H1 (cell line): ENCODE results near the gene CHST2. TPM values are rescaled to one million over a fixed set of nuclear protein-coding genes. Genes with fewer than 3 reads are reported as not detected.

Experiments used
- SP2 ChIP-seq: IDR thresholded peaks from 2 replicates; pipeline ENCODE4 v1.6.1; 2012; ENCODE audit warnings: mild to moderate bottlenecking, low read length, inconsistent platforms
- TBP ChIP-seq: IDR thresholded peaks from 2 replicates; pipeline ENCODE4 v1.6.1; 2011; ENCODE audit warnings: low read depth, low read length, improper control_type of control experiment
- polyA plus RNA-seq, 7 experiments: library from polyadenylated mRNA; depleted of rRNA in 3 of 7; stranded (reverse) in 5 of 7; unstranded in 2 of 7; fragments of >200 nt in 5 of 7; fragments of 200-250 nt in 2 of 7; gene quantifications; 1 replicate in 5 of 7; 2 replicates in 1 of 7; 4 replicates in 1 of 7; pipeline versions ENCODE4 v1.2.1 to v1.2.3, GENCODE V29; 2011 to 2013; ENCODE audit warnings: missing spikeins in 2 of 7, mixed read lengths in 2 of 7
- total RNA-seq: library from RNA; stranded (reverse); fragmentation: NEBNext Ultra II Directional; extraction: Animal tissue kit (Norgen Biotek cat#: 25700); gene quantifications from 2 replicates; pipeline ENCODE4 v1.2.1, GENCODE V29; 2021
- TF ChIP-seq, protein P1 (sequence below), 3 experiments: IDR thresholded peaks; 1 replicate in 2 of 3; 2 replicates in 1 of 3; pipeline versions ENCODE4 v1.5.1 to v1.6.1; 2011; ENCODE audit warnings: low read length in 3 of 3, mild to moderate bottlenecking in 3 of 3, inconsistent platforms in 2 of 3, low read depth in 1 of 3, moderate library complexity in 1 of 3; ENCODE audit not compliant: insufficient read depth in 1 of 3; ENCODE audit errors: control extremely low read depth in 1 of 3

Gene CHST2
- total and polyA plus RNA-seq, 2 of the 8 experiments (the other 6 are each of a cell fraction or from before 2014, with no cell fraction given), result 3.2 to 15.1 TPM

- TF ChIP-seq, protein P1, sequence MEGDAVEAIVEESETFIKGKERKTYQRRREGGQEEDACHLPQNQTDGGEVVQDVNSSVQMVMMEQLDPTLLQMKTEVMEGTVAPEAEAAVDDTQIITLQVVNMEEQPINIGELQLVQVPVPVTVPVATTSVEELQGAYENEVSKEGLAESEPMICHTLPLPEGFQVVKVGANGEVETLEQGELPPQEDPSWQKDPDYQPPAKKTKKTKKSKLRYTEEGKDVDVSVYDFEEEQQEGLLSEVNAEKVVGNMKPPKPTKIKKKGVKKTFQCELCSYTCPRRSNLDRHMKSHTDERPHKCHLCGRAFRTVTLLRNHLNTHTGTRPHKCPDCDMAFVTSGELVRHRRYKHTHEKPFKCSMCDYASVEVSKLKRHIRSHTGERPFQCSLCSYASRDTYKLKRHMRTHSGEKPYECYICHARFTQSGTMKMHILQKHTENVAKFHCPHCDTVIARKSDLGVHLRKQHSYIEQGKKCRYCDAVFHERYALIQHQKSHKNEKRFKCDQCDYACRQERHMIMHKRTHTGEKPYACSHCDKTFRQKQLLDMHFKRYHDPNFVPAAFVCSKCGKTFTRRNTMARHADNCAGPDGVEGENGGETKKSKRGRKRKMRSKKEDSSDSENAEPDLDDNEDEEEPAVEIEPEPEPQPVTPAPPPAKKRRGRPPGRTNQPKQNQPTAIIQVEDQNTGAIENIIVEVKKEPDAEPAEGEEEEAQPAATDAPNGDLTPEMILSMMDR (IDR thresholded peaks at IDR 0.05; ENCODE audit: control extremely low read depth in 1 of 3, insufficient read depth in 1 of 3, low read depth in 1 of 3, low read length in 3 of 3), result no peak
- TF ChIP-seq TBP (no peak), SP2 (no peak)
These were observed 19.9 kb upstream of the CHST2 start (continued) for GRCh38 chr3:143099690-143100089.
